Right ventricle myocardium inferior (tissue), 1 donor: ENCODE data around the gene RRM1. TPM values are rescaled to one million over a fixed set of nuclear protein-coding genes. Genes with fewer than 3 reads are reported as not detected.
"Not testable (repeated sequence)": the region's sequence is repeated elsewhere in the genome, so short reads cannot be mapped to it uniquely, and the experiment has no call there.

Experiments used
- ATAC-seq: fragments of 200-7000 bp; cut with Tn5 transposase; one replicate; pipeline ENCODE4 v1.9.1; 2020; ENCODE audit warnings: mild to moderate bottlenecking, moderate library complexity
- DNase-seq: peaks from one replicate; pipeline ENCODE4 v3.0.0; 2021; ENCODE audit errors: missing footprints
- intact Hi-C: fragments of 100-400 bp; cut with DNase I; formaldehyde crosslinking; loops from one replicate; pipeline ENCODE4 v1.11.0; 2022
- total RNA-seq: library from RNA; stranded (reverse); fragmentation: NEBNext Ultra II Directional; extraction: Animal tissue kit (Norgen Biotek cat#: 25700); gene quantifications from one replicate; pipeline ENCODE4 v1.2.1, GENCODE V29; 2021
- donor health status: DM: no; HTN: yes; CAD: no; lungs with severe emphysema.

Gene RRM1
- total RNA-seq, 1 donor from 2014 or later, result 25.3 TPM

- ATAC-seq, result no peak
- no peak for DNase-seq
- intact Hi-C loops, result no loop called here
These were observed 17.2 kb downstream of the RRM1 start for GRCh38 chr11:4111834-4112233.

GRCh38 chr11:4115128-4115527 lies 20.5 kb downstream of the RRM1 start:
- ATAC-seq (no peak), DNase-seq (no peak)
- intact Hi-C loops, result no loop called here

- intact Hi-C loops, result no loop called here
- no peak for ATAC-seq
- no peak for DNase-seq
These were observed 23.5 kb downstream of the RRM1 start for GRCh38 chr11:4118107-4118506.

- ATAC-seq (no peak), DNase-seq (no peak)
- intact Hi-C loops, result no loop called here
These were observed 28.6 kb downstream of the RRM1 start for GRCh38 chr11:4123218-4123617.

- DNase-seq (no peak), ATAC-seq (no peak)
- intact Hi-C loops, result no loop called here
These were observed 30.5 kb downstream of the RRM1 start for GRCh38 chr11:4125141-4125540.

- DNase-seq (no peak), ATAC-seq (no peak)
- intact Hi-C loops, result no loop called here
These were observed 32.8 kb downstream of the RRM1 start for GRCh38 chr11:4127357-4127756.

GRCh38 chr11:4130219-4130618 lies 35.6 kb downstream of the RRM1 start:
- ATAC-seq, DNase-seq, intact Hi-C loops: not testable (repeated sequence)

- ATAC-seq (no peak), DNase-seq (no peak)
- intact Hi-C loops, result no loop called here
These were observed 40.2 kb downstream of the RRM1 start for GRCh38 chr11:4134806-4135205.

- intact Hi-C loops, result no loop called here
- DNase-seq (no peak), ATAC-seq (no peak)
These were observed 43.9 kb downstream of the RRM1 start for GRCh38 chr11:4138497-4138896.

- intact Hi-C loops, result no loop called here
- DNase-seq (no peak), ATAC-seq (no peak)
These were observed 45.6 kb downstream of the RRM1 start for GRCh38 chr11:4140067-4140636.

GRCh38 chr11:4146070-4146771 lies 51.6 kb downstream of the RRM1 start:
- DNase-seq, result no peak
- intact Hi-C loops, result no loop called here
- ATAC-seq, result no peak

GRCh38 chr11:4146772-4147098 lies 52.1 kb downstream of the RRM1 start:
- intact Hi-C loops, result no loop called here
- ATAC-seq (no peak), DNase-seq (no peak)

GRCh38 chr11:4154503-4154902 lies 59.9 kb downstream of the RRM1 start:
- intact Hi-C loops, result no loop called here
- no peak for DNase-seq
- no peak for ATAC-seq

- intact Hi-C loops, result no loop called here
- no peak for DNase-seq
- ATAC-seq, result no peak
These were observed 62.0 kb downstream of the RRM1 start for GRCh38 chr11:4156571-4156970.

GRCh38 chr11:4158818-4159217 lies 64.2 kb downstream of the RRM1 start:
- ATAC-seq, DNase-seq, intact Hi-C loops: not testable (repeated sequence)

- DNase-seq (no peak), ATAC-seq (no peak)
- intact Hi-C loops, result no loop called here
These were observed 66.7 kb downstream of the RRM1 start for GRCh38 chr11:4161305-4161704.

- ATAC-seq (no peak), DNase-seq (no peak)
- intact Hi-C loops, result no loop called here
These were observed 70.4 kb downstream of the RRM1 start for GRCh38 chr11:4164884-4165590.

- ATAC-seq (no peak), DNase-seq (no peak)
- intact Hi-C loops, result no loop called here
These were observed 72.7 kb downstream of the RRM1 start for GRCh38 chr11:4167292-4167691.

GRCh38 chr11:4167758-4168157 lies 73.2 kb downstream of the RRM1 start:
- ATAC-seq (no peak), DNase-seq (no peak)
- intact Hi-C loops, result no loop called here

- DNase-seq, ATAC-seq, intact Hi-C loops: not testable (repeated sequence)
These were observed 81.2 kb downstream of the RRM1 start for GRCh38 chr11:4175620-4176350.
